Mucosa of gallbladder (tissue), 1 donor: ENCODE results near the gene CPT1B. TPM values are rescaled to one million over a fixed set of nuclear protein-coding genes. Genes with fewer than 3 reads are reported as not detected.
A peak's percentile ranks its signal among the peaks of the same experiment; 100 is the strongest.
"Not testable (repeated sequence)": the region's sequence is repeated elsewhere in the genome, so short reads cannot be mapped to it uniquely, and the experiment has no call there.

Experiments
- DNase-seq: peaks from one replicate; pipeline ENCODE4 v3.0.0-alpha.2; 2020; ENCODE audit warnings: low spot score
- total RNA-seq: library from RNA; stranded (reverse); gene quantifications from one replicate; pipeline ENCODE4 v1.2.1, GENCODE V29; 2021
- donor health status: DM: no; HTN: no; CAD: no.

Gene CPT1B
- total RNA-seq, 1 donor from 2014 or later = 32.4 TPM

DNA sequence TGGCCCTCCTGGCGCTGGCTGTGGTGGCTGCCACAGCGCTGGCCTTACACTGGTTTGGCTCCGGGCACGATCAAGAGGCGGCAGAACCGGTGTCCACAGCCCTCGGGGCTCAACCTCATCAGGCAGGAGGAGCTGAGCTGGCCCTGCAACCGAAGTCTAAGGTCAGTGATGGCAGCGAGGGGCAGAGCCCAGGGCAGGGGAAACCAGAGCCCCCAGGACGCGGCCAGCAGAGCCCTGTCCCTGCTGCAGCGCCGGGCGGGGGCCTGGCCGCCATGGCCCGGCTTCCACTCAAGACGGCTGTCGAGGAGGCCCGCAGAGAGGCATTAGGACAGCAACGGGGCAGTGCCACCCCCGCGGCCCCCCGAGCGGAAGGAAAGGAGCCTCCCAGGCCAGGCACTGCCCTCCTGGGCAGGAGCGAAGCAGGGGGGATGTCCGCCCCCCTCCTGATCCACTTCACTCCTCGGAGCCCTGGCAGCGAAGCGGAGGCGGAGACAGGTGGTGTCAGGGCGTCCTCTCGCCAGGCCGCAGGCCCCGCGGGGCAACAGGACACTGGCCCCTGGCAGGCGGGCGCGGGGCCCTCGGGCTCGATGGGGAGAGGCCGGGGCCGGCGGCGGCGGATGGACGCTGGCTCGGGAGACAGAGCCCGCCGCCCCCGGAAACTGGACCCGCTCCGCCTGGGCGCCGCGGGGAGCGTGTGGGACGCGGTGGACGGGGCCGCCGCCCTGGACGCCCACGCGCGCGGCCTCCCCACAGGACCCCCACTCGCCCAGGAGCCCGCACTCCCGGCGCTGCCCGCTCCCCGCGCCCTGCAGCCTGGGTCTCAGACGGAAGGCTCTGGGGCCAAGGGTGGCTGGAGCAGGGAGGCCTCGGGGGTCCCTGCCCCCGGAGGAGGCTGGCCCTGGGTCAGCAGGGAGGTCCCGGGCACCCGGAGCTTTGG, 31.6 kb downstream of the CPT1B start:
- no peak for DNase-seq

DNA sequence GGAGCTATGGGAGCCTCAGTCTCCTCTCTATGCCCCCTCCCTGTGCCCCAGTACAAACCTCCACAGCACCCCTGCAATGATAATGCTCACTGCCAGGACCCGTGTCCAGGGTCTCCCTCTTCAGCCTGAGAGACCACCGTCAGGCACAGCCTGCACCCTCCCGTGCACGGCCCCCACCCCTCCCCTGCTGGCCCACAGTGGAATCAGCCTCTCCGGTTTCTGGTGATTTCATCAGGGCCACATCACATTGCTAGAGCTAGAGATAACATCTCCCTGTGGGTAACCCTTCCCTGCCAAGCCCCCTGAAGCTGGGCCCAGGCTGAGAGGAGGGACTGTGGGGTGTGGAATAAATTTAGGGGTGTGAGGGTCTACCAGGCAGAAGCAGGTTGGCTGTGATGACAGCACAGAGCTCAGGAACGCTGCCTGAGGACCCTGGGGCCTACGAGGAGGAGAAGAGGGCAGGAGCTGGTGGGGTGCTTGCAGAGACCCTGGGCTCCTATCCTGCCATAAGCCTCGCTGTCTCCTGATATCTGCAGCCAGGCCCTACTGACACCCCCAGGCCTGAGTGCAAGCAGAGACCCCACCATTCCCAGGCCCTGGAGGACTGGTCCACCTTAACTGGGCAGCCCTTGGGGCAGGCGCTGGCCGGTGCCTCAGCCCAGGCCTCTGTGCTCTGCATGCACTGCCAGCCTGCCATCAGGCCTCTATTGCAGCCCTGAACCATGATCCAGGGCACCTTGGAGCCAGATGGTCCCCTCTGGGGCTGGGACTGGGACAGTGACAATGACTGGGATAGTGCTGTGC, 32.5 kb downstream of the CPT1B start, which contains the start of gene KLHDC7B:
KLHDC7B (plus strand) TSS at position 378 of the 804 bp plus-strand sequence; CDS start at position 723, 345 bp downstream.
- DNase-seq = no peak

DNA sequence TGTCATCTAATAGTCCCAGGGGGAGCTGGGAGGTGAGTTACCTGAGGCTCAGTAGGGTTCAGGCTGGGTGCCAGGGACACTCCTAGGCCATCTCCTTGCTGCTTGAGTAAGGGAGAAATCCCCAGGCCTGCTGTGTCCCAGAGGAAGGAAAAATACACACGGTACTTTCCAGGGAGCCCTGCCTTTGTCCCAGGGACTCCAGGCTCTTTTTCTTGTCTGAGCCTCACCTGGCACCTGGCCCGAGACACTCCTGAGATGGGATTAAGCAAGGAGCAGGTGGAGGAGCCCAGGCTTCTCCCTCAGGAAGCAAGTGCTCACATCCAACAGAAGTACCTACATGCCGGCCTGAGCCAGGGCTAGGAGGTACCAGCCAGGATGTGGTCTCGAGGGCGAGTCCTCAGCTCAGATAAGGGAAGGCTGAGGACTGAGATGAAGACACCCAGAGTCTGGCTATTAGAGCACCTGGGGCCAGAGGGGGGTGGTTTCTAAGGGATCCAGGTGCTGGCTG, 33.4 kb downstream of the CPT1B start:
- no peak for DNase-seq

DNA sequence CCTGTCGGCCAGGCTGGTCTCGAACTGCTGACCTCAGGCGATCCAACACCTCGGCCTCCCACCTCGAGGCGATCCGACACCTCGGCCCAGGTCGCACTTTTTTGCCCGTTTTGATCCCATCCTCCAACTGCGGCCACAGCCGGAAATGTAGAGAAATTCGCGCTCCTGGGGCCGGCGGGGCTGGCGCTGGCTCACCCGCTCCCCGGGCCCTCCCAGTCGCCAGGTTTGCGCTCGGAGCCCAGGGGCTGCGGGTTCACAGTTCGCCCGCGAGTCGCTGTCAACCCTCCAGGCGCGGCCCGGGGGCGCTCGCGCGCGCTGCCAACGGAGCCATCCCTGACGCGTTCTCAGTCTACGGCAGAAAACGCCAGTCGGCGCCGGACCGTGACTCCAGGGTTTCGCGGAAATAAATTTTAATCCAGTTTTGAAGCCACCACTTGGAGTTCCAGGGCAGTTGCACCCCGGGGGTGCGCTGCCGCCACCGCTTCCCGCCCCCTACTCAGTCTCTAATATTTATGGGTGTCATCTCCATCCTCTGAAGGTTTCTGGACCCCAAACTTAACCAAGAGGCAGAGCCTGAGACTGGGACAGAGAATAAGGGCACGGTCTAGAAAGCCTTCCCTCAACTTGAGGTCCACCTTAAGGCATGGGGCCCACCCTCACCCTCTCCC, 34.0 kb downstream of the CPT1B start:
- peak; percentile 75 for DNase-seq

DNA sequence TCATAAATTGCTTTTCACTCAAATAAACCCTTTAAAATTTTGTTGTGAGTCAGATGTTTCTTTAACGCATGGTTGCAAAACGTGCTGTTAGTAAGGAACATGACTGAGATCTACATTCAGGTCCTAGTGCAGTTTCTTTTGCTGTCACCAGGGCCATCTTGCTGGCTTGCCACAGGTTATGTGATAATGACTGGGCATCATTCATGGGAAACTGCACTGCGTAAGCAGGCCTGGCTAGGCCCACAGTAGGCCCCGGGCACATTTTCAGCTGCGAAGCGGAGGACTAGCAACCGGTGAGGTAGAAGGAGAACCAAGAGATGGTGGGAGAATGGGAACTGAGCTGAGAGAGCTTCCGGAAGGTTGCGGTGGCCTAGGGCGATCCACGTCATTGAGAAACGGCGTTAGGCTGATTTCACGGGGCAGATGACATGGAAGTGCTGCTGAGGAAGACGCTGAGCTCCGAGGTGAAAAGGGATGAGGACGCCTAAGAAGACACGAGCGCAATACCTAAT, 35.8 kb downstream of the CPT1B start:
- no peak for DNase-seq

DNA sequence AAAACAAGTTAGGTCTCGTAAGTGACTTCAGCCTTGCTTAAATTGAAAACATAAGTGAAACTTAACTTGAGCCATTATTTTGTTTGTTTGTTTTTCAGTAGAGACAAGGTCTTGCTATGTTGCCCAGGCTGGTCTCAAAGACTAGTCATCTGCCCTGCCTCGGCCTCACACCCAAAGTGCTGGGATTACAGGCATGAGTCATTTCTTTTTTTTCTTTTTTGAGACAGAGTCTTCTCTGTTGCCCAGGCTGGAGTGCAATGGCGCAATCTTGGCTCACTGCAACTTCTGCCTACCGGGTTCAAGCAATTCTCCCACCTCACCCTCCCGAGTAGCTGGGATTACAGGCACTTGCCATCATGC, 36.6 kb downstream of the CPT1B start:
- DNase-seq = not testable (repeated sequence)

DNA sequence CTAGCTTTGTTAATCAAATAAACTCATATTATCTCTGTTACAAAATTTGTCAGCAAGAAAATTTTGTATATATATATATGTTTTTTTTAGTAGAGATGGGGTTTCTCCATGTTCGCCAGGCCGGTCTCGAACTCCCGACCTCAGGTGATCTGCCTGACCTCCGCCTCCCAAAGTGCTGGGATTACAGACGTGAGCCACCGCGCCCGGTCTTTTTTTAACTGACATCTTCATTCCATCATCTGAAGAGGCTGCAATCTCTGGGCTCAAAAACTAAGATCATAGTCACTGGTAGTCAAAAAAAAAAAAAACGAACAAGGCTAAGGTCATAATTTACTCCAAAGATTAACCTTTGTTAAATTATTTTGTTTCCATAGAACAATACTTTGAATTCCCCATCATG, 37.8 kb downstream of the CPT1B start:
- DNase-seq = no peak

DNA sequence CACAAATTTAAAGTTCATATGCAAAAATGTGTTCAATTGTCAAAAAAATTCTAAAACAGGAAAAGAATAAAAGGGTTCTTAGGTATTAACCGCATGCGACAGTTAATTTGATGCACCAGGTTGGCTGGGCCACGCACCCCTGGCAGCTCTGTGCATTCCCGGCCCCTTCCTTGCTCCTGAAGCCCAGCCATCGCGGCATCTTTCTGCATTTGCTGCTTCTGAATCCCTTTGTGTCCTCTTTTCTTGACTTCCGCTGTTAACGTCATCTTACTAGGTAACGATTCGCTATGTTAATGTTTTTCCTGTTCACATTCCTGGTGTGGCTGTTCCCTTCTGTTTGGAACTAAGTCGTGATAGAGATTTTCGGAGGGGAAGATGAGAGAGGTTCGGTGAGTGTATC, 40.5 kb downstream of the CPT1B start:
- no peak for DNase-seq

DNA sequence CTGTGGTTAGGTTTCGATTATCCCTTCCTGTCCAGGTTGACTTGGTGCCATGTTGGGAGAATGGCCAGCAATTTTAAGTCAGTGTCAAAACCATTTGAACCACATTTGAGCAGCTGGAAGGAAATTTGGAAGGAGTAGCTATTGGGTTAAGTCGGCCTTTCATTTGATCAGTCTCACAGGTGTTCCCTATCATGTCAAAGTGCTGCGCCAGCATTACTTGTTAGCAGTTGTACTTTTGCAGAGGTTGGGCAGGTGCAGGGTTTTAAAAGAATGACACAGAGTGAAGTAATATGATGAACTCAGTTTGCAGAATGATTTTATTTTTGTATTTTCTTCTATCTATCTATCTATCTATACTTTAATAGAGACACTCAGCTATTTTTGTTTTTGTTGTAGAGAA, 42.0 kb downstream of the CPT1B start:
- no peak for DNase-seq

DNA sequence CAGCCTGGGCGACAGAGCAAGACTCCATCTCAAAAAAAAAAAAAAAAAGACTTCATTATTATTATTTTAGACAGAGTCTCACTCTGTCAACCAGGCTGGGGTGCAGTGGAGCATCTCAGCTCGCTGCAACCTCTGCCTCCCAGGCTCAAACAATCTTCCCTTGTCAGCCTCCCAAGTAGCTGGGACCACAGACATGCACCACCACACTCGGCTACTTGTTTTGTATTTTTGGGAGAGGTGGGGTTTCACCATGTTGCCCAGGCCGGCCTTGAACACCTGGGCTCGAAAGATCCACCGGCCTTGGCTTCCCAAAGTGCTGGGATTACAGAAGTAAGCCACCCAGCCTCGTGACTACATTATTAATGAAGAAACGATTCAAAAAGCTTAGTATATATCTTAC, 43.1 kb downstream of the CPT1B start:
- DNase-seq = no peak

DNA sequence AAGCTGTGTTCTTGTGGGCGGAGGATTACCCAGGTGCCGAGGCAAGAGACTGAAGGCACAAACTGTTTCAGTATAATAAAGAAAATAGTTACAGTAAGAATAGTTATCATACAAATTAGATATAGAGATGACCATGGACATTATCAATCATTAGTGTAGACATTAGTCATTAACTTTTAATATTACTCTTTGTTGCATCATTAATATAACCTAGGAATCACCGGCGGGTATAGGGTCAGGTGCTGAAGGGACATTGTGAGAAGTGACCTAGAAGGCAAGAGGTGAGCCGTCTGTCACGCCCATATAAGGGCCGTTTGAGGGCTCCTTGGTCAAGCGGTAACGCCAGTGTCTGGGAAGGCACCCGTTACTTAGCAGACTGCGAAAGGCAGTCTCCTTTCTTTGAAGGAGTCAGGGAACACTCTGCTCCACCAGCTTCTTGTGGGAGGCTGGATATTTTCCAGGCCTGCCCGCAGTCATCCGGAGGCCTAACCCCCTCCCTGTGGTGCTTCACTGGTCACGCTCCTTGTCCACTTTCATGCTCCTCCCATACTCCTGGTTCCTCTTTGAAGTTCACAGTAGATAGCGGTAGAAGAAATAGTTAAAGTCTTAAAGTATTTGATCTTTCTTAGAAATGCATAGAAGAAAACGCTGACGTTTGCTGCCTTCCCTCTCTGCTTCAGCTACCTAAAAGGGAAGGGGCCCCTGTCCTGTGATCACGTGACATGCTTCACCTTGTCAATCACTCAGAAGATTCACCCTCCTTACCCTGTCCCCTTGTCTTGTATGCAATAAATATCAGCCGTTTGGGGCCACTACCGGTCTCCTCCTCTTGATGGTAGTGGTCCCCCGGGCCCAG, 44.1 kb downstream of the CPT1B start:
- DNase-seq = peak; percentile 57

DNA sequence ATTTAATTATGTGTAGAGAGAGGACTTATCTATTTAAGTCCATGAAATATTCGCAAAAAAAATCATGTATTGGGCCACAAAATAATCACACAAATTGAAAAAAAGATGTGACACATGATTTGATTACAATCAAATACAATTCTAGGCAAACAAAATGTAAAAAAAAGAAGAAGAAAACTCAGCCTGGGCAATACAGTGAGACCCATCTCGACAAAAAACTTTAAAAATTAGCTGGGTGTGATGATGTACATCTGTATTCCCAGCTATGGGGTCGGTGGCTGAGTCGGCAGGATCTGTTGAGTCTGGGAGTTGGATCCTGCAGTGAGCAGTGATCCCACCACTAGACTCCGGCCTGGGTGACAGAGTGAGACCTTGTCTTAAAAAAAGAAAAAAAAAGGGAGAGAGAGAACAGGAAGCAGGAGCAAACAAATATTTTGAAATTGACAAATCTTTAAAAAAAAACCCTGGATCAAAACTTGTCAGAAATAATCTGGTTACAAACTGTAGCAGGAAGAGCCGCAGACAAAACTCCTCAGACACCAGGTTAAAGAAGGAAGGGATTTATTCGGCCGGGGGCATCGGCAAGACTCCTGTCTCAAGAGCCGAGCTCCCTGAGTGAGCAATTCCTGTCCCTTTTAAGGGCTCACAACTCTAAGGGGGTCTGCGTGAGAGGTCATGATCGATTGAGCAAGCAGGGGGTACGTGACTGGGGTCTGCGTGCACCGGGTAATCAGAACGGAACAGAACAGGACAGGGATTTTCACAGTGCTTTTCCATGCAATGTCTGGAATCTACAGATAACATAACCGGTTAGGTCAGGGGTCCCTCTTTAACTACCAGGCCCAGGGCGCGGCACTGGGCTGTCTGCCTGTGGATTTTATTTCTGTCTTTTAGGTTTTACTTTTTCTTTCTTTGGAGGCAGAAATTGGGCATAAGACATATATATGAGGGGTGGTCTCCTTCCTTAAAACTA, 45.1 kb downstream of the CPT1B start:
- DNase-seq = no peak

DNA sequence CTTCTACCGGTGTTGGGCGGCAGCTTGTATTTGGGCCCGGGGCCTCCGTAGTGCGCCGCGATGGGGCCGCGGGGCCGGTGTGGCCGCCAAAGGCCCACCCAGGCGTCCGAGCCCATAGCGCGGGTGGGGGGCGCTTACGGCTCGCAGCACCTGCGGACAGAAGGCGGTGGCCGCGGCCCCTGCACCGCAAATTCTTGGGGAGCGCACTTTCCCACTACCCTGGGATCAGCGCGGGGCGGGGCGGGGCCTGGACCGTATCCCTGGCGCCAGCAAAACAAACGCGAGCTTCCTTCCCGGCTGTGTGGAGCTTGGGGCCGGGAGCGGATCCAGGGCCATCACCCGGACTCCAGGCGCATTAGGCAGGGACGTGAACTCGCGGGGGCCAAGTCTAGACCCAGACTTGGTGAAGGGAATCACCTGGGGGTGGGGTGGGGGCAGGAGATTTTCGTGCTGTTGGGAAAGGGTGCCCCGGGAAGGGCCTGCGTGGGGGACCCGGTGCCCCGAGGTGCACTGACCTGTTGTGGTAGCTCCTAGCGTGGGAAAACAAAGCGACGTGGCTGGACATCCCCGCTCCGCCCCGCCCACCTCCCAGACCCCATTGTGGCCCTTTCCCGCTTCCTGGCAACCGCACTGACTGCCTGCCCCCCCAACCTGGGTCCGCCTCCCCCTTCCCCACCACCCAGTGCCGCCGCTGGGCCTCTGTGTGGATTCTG, 46.1 kb downstream of the CPT1B start:
- DNase-seq = peak; percentile 77

DNA sequence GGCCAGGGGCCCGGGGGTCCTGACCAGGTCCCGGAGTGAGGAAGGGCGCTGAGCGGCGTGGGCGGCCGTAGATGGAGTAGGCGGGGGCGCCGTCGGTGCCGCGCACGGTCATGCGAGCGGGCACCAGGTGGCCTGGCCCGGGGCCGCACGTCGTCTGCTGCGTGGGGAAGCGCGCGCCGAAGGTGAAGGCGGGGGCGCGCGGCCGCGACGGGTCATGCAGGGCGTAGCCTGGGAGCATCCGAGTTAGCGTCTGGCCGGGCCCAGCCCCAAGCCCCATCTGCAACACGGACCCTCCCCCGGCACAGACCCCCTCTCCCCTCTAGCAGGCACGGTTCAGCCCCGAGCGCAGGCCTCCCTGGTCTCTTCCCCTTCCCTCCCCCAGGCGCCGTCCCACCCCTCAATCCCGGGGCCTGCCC, 46.7 kb downstream of the CPT1B start:
- DNase-seq = peak; percentile 42

DNA sequence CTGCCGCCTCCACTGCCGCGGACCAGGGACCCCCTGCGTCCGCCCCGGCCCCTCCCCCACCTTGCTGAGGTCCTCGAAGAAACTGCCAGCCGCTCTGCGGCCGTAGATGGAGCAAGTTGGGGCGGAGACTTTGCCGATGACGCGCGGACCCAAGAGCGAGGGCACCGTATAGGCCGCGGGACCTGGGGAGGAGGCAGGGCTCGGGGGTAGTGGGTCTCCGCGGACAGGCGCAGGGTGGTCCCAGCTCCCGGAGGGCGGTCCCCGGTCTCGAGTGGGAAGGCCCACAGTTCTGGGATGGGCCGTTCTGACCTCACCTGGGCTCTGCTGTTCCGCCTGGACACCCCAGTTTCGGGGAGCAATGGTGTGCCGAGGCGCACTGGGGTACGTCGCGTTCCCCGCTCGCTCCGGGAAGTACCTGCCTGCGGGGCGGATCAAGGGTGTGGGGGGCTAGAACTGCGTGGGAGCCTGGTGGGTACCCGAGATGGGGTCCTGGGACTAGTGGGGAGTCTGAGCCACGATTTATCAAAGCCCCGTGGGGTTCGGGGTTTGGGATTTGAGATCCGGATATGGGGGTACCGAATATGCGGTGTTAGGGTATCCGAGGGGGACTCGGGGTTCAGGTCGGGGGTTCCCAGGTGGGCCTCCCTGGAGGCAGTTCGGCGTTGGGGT, 47.2 kb downstream of the CPT1B start:
- peak; percentile 87 for DNase-seq

DNA sequence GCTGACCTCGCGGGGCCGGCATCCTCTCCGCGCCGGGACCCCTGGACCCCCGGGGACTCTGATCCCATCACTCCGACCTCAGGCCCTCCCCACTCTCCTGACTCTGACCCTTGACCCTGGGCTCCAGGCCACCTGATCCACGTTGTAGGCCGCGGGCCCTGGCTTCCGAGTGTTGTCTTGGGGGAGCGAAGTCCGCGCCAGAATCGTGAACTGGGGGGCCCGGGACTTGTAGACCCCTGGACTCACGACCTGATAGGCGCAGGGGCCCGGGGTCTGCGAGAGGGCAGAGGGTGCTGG, 47.7 kb downstream of the CPT1B start:
- DNase-seq = peak; percentile 45

DNA sequence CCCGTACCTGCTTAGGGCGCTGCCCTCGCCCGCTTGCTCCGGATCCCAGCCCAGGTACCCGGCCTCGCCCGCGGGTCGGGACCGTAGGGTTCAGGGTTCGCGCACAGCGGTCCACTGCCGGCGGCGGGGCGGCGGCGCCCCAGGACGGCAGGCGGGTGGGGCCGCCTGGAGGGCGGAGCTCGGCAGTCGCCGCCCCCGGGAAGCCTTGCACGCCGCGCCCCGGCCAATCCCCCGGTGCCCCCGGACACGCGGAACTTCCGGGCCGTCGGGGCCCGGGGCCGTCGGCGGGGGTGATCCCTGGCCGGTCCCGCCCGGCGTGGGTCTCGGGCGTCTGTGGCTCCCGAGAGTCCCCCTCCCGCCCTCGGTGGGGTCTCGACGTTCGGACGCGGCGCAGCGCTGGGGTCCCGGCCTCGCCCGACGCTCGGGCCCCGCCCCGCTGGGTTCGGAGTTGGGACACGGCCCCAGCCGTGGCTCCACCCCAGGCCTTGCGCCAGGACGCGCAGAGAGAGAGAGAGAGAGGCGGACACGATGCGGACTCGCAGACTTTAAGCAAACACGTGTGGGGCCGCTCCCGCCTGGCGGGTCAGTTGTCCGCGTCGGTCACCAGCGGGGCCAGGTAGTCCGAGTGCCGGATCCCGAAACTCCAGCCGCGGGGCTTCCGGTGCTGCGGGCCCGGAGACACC, 48.2 kb downstream of the CPT1B start, which contains the start of gene TYMP:
TYMP (minus strand) TSS at position 116 of the 683 bp plus-strand sequence. CDS start 303 bp downstream, outside the sequence.
- DNase-seq = peak; percentile 78

DNA sequence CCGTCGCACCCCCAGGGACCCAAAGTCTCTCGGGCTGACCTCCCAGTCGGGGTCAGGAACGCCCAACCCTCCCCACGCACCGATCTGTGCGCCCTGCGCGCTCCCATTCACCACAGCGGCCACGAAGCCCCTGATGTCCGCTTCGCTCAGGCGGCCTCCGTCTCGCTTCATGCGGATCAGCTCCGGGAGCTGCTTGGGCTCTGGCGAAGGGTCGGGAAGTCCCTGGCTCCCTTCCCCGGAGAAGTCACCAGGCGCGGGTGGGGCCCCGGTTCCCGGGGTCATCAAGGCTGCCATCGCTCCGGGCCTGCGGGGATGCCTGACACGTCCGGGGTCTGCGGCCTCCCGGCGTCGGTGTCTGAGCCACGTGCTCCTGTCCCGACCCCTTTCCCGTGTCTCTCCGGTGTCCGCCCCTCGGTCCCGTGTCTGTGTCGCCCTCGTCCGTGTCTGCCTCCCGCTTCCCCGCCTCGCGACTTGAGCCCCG, 48.8 kb downstream of the CPT1B start:
- no peak for DNase-seq
